Pons (tissue), 1 donor: ENCODE measurements around the gene SERPINB6.
"Not testable (repeated sequence)": the region's sequence is repeated elsewhere in the genome, so short reads cannot be mapped to it uniquely, and the experiment has no call there.

ENCODE experiments used
- DNase-seq: peaks from one replicate; pipeline ENCODE4 v3.0.0-alpha.2; 2016; ENCODE audit warnings: low spot score

The SERPINB6 gene

DNA sequence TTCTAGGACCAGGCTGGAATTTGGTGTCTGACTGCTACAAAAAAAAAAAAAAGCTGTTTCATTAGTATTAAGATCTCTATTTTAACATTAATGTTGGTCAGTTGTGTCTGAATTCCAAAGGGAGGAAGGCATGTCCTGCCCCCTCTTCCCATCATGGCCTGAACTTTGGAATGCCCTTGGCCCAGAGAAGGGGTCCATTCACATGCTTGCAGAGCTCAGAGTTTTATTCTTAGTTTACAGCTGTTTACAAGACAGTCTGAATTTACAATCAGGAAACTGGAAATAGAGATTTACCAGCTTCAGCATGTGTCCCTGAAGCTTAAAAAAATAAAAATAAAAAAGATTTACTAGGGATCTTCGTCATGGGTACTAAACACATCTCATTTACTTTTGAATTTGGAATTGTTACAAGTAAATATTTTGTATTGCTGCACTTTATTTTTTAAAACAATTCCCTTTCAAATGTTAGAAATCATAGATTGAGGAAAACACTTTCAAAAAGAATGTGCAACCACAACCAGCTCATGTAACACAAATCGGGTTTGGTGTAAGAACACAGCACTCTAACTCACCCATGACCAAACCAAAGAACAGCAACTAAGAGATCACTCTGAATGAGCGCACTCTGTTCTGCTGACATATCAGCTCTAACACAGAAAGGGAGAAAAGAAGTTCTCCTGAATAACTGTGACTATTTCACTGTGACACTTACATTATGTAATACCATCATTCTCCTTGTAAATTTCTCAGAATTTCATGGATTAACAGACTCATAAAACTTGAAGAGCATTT is 6.6 kb upstream of the SERPINB6 start:
- DNase-seq = no peak

- no peak for DNase-seq
These were observed 5.9 kb upstream of the SERPINB6 start for GRCh38 chr6:2977290-2977689.

DNA sequence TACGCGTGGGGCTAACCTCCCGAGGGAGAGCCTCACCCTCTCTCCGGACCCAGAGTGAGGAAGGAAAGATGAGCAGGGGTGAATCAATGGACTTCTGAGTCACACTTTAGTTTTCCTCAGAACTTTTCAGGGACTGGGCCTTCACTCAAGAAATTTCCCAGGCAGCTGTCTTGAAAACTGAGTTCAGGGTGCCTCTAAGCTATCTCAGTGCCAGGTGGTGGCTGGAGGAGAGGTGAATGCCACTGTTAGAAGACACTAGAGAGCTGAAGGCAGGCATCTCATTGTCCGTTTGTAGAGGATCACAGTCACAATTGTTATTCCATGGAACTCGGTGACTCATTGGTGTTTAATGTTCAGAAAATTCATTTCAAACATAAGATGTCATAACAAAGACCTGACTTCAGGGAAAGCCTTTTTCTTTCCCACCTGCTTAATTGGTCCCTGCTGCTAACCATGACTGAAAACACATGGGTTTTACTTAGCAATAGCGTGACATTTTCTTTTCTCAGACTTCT is 5.3 kb upstream of the SERPINB6 start:
- DNase-seq = no peak

- no peak for DNase-seq
These were observed 4.7 kb upstream of the SERPINB6 start for GRCh38 chr6:2976060-2976459.

DNA sequence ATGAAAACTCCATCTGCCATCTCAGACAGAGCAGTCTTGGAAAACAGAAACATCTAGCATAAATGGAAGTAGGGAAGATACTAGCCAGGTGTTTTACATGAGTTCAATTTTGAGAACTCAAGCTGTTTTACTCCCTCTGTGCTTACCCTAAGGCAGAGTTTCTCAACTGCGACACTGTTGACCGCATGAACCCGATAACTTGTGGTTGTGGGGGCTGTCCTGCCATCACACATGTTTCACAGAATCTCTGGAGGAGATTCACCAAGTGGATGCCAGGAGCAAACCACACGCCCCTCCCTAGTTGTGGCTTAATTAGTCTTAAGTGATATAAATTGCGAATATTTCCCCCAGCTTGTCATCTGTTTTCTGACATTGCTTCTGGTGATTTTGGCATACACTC is 2.3 kb upstream of the SERPINB6 start:
- no peak for DNase-seq

DNA sequence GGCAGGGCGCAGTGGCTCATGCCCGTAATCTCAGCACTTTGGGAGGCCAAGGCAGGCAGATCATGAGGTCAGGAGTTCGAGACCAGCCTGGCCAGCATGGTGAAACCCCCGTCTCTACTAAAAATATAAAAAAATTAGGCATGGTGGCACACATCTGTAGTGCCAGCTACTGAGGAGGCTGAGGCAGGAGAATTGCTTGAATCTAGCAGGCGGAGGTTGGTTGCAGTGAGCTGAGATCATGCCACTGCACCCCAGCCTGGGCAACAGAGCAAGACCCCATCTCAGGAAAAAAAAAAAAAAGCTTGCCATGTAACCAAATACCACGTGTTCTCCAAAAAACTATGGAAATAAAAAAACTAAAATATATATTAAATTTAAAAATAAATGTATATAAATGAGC is 1.8 kb upstream of the SERPINB6 start:
- DNase-seq = not testable (repeated sequence)

DNA sequence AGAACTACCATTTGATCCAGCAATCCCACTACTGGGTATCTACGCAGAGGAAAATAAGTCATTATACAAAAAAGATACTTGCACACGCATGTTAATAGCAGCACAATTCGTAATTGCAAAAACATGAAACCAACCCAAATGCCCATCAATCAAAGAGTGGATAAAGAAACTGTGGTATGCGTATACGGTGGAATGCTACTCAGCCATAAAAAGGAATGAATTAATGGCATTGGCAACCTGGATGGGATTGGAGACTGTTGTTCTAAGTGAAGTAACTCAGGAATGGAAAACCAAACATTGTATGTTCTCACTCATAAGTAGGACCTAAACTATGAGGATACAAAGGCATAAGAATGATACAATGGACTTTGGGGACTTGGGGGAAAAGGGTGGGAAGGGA is 1.3 kb upstream of the SERPINB6 start:
- DNase-seq = not testable (repeated sequence)

GRCh38 chr6:2972219-2972487 is 786 bp upstream of the SERPINB6 start:
- not testable (repeated sequence) for DNase-seq

DNA sequence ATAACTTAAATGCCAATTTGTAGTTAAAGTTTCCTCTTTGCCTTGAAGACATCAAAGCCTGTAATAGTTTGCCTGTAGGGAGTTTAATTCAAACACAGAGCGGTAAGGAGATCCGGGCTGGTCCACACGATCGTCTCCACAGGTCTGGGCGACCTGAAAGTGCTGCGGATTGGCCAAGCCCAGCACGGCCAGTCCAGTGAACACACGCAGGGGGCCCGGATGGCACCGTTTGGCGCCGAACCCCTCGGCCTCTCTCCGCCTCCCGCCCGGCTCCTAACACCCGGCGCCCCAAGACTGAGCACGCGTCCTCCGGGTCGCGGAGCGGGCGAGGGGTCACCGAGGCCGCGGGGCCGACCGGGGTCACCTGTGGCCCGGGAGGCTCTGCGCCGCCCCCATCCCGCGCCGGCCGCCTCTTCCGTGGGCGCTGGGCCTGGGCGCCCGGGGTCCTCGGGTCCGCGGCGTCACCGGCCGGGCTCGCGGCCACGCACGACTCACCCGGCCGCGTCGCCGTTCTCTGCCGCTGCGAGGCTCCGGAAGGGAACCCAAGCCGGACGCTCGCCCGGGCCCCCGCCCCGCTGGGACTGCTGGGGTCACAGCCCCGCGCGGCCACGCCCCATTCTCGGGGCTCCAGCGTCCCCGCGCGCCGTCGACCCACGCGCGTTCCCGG is 481 bp downstream of the SERPINB6 start:
- no peak for DNase-seq

DNA sequence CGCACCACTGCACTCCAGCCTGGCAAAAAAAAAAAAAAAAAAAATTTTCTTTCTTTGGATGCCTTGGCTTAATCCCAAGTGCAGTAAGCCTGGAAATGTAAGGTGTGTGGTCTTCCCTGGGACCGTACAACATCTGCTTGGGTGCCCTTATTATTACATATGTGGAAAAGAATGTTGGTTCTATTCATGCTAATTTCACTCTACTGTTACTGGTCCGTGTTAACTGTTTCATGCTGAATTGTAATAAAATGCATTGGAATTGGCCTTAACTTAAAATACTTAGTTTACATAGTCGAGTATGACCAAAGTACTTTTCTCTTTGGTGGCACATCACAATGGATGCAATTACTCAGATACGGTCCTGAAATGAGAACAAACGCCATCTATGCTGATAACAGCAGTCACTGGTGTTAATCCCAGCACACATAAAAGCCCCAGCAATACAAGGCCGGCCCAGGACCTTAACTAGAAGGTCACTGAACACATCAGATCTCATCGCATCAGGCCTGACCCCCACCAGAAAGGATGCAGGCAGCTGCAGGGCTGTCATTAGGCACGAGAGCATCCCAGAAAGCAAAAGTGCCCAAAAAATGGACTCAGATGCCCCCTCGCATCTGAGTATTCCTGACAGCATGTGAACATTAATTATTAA is 1.2 kb downstream of the SERPINB6 start:
- no peak for DNase-seq

DNA sequence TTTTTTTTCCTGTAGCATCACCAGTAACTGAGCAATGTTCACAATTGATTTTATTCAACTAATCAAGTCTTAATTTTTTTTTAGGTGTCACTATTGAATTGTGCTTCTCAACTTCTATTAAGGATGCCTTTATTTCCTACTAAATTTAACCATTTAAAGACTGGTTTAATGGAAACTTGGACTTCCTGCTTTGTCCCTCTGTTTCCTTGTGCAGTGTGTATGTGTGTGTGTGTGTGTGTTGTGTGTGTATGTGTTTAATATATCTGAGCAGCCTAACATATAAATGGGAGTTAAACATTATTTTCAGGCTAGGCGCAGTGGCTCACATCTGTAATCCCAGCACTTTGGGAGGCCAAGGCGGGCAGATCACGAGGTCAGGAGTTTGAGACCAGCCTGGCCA is 1.8 kb downstream of the SERPINB6 start:
- DNase-seq = no peak

GRCh38 chr6:2968600-2969135 is 2.7 kb downstream of the SERPINB6 start:
- no peak for DNase-seq

DNA sequence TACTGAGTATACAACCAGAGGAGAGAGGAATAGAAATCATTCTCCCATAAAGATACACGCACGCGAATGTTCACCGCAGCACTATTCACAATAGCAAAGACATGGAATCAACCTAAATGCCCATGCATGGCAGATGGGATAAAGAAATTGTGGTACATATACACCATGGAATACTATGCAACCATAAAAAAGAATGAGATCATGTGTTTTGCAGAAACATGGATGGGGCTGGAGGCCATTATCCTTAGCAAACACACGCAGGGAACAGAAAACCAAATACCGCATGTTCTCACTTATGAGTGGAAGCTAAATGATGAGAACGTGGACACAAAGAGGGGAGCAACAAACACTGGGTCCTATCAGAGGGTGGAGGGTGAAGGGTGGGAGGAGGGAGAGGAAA is 3.4 kb downstream of the SERPINB6 start:
- no peak for DNase-seq

DNA sequence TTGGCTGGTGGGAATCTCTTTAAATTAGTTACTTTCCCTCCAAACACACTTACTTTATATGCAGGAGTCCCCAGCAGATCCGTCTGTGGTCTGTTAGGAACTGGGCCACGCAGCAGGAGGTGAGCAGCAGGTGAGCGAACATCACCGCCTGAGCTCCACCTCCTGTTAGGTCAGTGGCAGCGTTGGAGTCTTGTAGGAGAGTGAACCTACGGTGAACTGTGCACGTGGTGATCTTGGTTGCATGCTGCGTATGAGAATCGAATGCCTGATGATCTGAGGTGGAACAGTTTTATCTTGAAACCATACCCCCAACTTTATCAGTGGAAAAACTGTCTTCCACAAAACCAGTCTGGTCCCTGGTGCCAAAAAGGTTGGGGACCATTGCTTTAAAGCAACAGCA is 5.0 kb downstream of the SERPINB6 start:
- DNase-seq = no peak

- DNase-seq = no peak
These were observed 6.4 kb downstream of the SERPINB6 start for GRCh38 chr6:2964793-2965505.

- DNase-seq = no peak
These were observed 7.6 kb downstream of the SERPINB6 start for GRCh38 chr6:2963756-2964155.

GRCh38 chr6:2962636-2963035 is 8.7 kb downstream of the SERPINB6 start:
- no peak for DNase-seq

- no peak for DNase-seq
These were observed 9.4 kb downstream of the SERPINB6 start for GRCh38 chr6:2962004-2962403.

DNA sequence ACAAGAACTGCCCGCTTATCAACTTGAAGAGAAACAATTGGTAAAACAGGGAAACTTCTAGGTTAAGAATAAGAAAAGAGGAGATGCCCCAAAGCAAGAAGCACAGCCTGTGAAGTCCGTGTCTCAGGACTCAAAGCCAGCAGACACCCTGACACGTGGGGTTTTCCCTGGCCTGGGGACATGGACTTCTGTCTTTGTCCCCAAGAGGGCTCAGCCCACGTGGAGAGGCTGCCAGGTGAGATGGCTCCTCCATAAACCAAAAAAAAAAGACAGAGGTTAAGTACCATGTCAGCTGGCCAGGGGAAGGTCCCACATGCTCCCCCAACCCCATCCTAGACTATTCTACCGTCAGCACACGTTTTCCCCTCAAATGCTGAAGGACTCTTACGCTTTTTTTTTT is 9.9 kb downstream of the SERPINB6 start:
- DNase-seq = no peak

GRCh38 chr6:2960935-2961334 is 10.4 kb downstream of the SERPINB6 start:
- DNase-seq = no peak

DNA sequence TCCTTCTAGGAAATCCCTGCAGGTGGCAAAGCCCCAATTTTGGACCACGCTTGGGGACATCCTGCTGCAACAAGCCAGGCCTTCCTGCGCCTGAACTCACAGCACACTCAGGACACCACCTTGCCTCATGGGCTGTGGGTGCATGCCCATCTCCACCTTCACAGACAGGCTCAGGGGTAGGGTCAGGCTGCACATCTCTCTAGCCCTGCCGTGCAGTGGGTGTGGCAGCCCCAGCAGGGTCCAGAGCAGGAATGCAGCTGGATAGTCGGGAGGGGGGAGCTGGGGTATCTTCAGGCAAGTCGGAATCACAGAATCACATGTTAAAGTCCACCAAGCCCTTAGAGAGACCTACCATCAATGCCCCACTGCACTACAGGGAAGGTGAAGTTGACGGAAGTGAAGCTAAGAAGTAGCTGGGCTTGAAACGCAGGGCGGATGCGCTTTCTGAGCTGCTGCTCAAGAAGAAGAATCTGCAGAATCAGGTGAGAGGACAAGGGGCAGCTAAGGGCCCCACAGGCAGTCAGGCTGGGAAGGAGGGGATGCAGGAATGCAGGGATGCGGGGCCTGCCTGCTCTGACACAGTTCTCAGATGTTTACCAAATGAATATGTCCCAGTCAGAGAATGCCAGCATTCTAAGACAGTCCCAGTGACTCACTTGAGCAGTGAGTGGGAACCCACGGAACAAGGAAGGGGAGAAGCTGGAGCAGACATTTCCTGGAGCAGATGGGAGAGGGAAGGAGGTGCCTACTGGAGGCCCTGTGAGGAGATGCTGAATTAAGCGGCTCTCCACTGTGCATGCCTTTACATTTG is 11.3 kb downstream of the SERPINB6 start:
- no peak for DNase-seq
